Mucosa of descending colon (tissue), 3 donors: ENCODE data around the gene CXCL6. TPM values are rescaled to one million over a fixed set of nuclear protein-coding genes. Genes with fewer than 3 reads are reported as not detected.

Experiments used
- ATAC-seq: fragments of 200-7000 bp; cut with Tn5 transposase; one replicate; pipeline ENCODE4 v1.9.1; 2020; ENCODE audit warnings: mild to moderate bottlenecking, moderate library complexity
- DNase-seq, 3 donors: peaks; one replicate each; pipeline ENCODE4 v3.0.0-alpha.2; 2020
- H3K36me3 ChIP-seq: fragments of 200-600 bp; one replicate; pipeline ENCODE4 v1.8.0; 2021; ENCODE audit warnings: low read depth, mild to moderate bottlenecking
- H3K4me1 ChIP-seq: fragments of 200-600 bp; one replicate; pipeline ENCODE4 v1.8.0; 2021; ENCODE audit warnings: low read depth, mild to moderate bottlenecking
- H3K4me3 ChIP-seq: fragments of 200-600 bp; one replicate; pipeline ENCODE4 v1.8.0; 2021; ENCODE audit warnings: mild to moderate bottlenecking
- H3K9me3 ChIP-seq: fragments of 200-600 bp; one replicate; pipeline ENCODE4 v1.8.0; 2021; ENCODE audit warnings: mild to moderate bottlenecking
- CTCF ChIP-seq: fragments of 200-600 bp; IDR thresholded peaks from one replicate; pipeline ENCODE4 v1.8.0; 2022; ENCODE audit warnings: antibody characterized with exemption, mild to moderate bottlenecking
- intact Hi-C, 2 donors: fragments of 100-400 bp; cut with DNase I in 1 of 2; cut with micrococcal nuclease in 1 of 2; formaldehyde crosslinking; loops; one replicate each; pipeline versions ENCODE4 v1.11.0 to v1.11.1; 2022; cut with DNase I, micrococcal nuclease
- total RNA-seq, 3 donors: library from RNA; stranded (reverse); fragmentation: NEBNext Ultra II Directional in 2 of 3; extraction: Animal tissue kit (Norgen Biotek cat#: 25700) in 2 of 3; gene quantifications; one replicate each; pipeline versions ENCODE4 v1.2.1 to v1.2.4, GENCODE V29; 2021 to 2023
- donor health status: DM: no; HTN: no; CAD: no; lungs with moderate emphysema.
- donor health status: DM: no; HTN: no; CAD: no.
- donor health status: DM: no; HTN: yes; CAD: no.

Gene CXCL6
- total RNA-seq, 3 donors from 2014 or later, result 0.19 to 0.22 TPM; not detected in 1

GRCh38 chr4:73841243-73841925 is 4.9 kb downstream of the CXCL6 start:
- H3K36me3 ChIP-seq, result no peaks in the 10 kb centered on the region
- no peaks in the 10 kb centered on the region for H3K9me3 ChIP-seq
- DNase-seq (no peak), ATAC-seq (no peak)
- H3K4me1 ChIP-seq, result no peaks in the 10 kb centered on the region
- intact Hi-C loops, result no loop called here
- no peak for TF ChIP-seq CTCF
- no peak overlapping the region for H3K4me3 ChIP-seq

- intact Hi-C loops, result no loop called here
- H3K9me3 ChIP-seq, result no peaks in the 10 kb centered on the region
- H3K36me3 ChIP-seq, result no peaks in the 10 kb centered on the region
- no peak for TF ChIP-seq CTCF
- no peak overlapping the region for H3K4me3 ChIP-seq
- DNase-seq, result no peak
- no peaks in the 10 kb centered on the region for H3K4me1 ChIP-seq
- ATAC-seq, result no peak
Observed at GRCh38 chr4:73842696-73843095, 6.2 kb downstream of the CXCL6 start.

- no peak for ATAC-seq
- intact Hi-C loops, result no loop called here
- DNase-seq, result no peak
- no peaks in the 10 kb centered on the region for H3K9me3 ChIP-seq
- no peaks in the 10 kb centered on the region for H3K4me1 ChIP-seq
- no peak for TF ChIP-seq CTCF
- no peak overlapping the region for H3K4me3 ChIP-seq
- H3K36me3 ChIP-seq, result no peaks in the 10 kb centered on the region
Observed at GRCh38 chr4:73843369-73843768, 6.9 kb downstream of the CXCL6 start.

GRCh38 chr4:73844345-73844744 is 7.9 kb downstream of the CXCL6 start:
- no peaks in the 10 kb centered on the region for H3K4me1 ChIP-seq
- H3K4me3 ChIP-seq, result no peak overlapping the region
- H3K9me3 ChIP-seq, result no peaks in the 10 kb centered on the region
- DNase-seq, result no peak
- intact Hi-C loops, result no loop called here
- no peak for ATAC-seq
- no peak for TF ChIP-seq CTCF
- H3K36me3 ChIP-seq, result no peaks in the 10 kb centered on the region

GRCh38 chr4:73844806-73845205 is 8.3 kb downstream of the CXCL6 start:
- TF ChIP-seq CTCF, result no peak
- DNase-seq (no peak), ATAC-seq (no peak)
- no peaks in the 10 kb centered on the region for H3K36me3 ChIP-seq
- no peak overlapping the region for H3K4me3 ChIP-seq
- intact Hi-C loops, result no loop called here
- H3K9me3 ChIP-seq, result no peaks in the 10 kb centered on the region
- H3K4me1 ChIP-seq, result no peaks in the 10 kb centered on the region
